ENCODE measurements around the gene MISP3.

MISP3 gene

DNA sequence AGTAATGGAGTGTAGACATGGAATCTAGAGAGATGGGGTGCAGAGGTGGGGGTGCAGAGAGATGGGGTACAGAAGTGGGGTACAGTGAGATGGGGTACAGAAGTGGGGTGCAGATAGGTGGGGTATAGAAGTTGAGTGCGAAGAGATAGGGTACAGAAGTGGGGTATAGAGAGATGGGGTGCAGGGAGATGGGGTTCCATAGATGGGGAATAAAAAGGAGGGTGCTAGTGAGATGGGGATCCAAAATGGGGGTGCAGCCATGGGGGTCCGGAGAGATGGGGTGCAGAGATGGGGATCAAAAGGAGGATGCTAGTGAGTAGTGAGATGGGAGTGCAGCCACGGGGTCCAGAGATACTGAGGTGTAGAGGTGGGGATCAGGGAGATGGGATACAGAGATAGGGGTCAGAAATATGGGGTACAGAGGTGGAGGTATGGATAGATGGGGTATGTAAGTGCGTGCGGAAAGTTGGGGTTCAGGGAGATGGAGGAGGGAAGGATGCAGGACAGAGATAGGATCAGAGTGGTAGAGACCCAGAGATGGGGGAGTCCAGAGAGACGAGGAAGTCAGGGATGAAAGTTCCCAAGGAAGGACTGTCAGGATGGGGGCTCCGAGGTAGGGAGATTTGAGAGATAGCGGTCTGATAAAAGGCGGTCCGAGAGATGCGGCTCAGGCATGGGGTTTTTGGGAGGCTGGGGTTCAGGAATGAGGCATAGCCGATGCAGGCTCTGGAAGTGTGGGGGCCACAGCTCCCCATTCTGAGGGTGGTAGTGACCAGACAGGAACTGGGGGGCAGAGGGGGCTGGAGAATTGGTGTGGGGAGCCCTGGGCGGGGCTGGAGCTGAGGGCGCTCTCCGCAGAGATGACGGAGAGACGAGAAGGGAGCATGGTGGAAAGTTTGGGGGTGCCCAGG is 14.1 kb upstream of the MISP3 start:
- H2AFZ ChIP-seq (ENCODE audit: low read depth, low read length): no peak overlapping the region
- H3K36me3 ChIP-seq (replicated peaks; ENCODE audit: low read depth, low read length): no peaks in the 10 kb centered on the region
- no peak overlapping the region for H3K27ac ChIP-seq (ENCODE audit: low read length)
- H3K79me2 ChIP-seq (ENCODE audit: low read length): no peaks in the 10 kb centered on the region
- H3K27me3 ChIP-seq (ENCODE audit: low read depth, low read length): peaks cover 29% of the 10 kb centered on the region
- peak overlapping the region; percentile 48 for H3K4me2 ChIP-seq (ENCODE audit: low read length)
- no peak for TF ChIP-seq EZH2phosphoT487 (IDR thresholded peaks at IDR 0.05; ENCODE audit: low read depth)
- TF ChIP-seq, protein P1, sequence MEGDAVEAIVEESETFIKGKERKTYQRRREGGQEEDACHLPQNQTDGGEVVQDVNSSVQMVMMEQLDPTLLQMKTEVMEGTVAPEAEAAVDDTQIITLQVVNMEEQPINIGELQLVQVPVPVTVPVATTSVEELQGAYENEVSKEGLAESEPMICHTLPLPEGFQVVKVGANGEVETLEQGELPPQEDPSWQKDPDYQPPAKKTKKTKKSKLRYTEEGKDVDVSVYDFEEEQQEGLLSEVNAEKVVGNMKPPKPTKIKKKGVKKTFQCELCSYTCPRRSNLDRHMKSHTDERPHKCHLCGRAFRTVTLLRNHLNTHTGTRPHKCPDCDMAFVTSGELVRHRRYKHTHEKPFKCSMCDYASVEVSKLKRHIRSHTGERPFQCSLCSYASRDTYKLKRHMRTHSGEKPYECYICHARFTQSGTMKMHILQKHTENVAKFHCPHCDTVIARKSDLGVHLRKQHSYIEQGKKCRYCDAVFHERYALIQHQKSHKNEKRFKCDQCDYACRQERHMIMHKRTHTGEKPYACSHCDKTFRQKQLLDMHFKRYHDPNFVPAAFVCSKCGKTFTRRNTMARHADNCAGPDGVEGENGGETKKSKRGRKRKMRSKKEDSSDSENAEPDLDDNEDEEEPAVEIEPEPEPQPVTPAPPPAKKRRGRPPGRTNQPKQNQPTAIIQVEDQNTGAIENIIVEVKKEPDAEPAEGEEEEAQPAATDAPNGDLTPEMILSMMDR (IDR thresholded peaks at IDR 0.05; ENCODE audit: low read depth, low read length): no peak
- H3K4me1 ChIP-seq (ENCODE audit: low read length): 0 out of 2 replicates have a peak, but pooled peaks cover 2% of the 10 kb centered on the region
- H3K9me3 ChIP-seq (ENCODE audit: insufficient read depth, low read length): no peaks in the 10 kb centered on the region
- no peak overlapping the region for H3K9ac ChIP-seq (ENCODE audit: low read length)
- H3K4me3 ChIP-seq (ENCODE audit: low read length): no peak overlapping the region
- no peaks in the 10 kb centered on the region for H4K20me1 ChIP-seq (ENCODE audit: insufficient read depth, low read length)

DNA sequence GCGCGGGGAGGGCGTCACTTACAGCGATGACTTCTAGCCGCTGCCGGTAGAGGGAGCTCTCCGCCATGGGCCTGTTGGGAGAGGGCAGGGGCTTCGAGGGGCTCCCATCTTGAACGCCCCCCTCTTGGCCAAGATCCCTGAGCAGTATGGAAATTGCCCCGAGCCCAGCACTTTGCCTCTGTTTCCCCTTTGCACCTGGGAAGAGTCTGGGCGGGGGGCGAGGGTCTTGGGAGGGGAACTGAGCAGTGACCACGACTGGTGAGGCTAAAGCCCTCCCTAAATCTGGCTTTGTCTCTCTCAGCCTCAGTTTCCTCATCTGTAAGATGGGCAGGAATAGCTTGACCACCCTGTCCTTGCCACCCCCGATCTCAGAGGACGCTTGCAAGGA is 13.5 kb upstream of the MISP3 start:
- Histone ChIP-seq H2AFZ (ENCODE audit: low read depth, low read length) (no peak overlapping the region), H3K4me2 (ENCODE audit: low read length) (peak overlapping the region; percentile 48)
- no peak for TF ChIP-seq EZH2phosphoT487 (IDR thresholded peaks at IDR 0.05; ENCODE audit: low read depth)
- TF ChIP-seq, protein P1 (IDR thresholded peaks at IDR 0.05; ENCODE audit: low read depth, low read length): peak; percentile 74

DNA sequence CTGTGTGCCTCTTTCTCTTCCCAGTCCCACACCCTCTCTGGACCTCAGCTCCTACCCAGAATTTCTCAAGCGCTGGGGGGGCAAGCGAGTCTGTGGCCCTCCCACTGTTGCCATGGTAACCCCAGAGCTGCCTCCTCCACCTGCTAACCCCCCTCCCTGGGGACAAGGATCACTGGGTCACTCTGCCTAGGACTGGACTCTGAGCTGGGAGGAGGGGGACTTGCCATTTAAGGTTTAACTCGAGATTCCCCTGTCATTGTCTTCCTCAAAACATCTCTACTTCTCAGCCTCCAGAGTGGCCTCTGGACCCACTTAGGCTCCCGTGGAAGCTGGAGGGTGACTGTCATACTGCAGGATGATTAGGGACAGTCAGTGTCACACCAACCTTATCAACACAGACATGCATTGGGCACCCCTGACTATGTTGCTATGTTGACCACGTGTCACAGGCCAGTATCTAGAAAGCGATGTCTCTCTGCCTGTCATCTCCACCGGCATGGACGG is 12.9 kb upstream of the MISP3 start:
- Histone ChIP-seq H3K4me2 (ENCODE audit: low read length) (no peak overlapping the region), H2AFZ (ENCODE audit: low read depth, low read length) (no peak overlapping the region), H3K4me1 (ENCODE audit: low read length) (0 out of 2 replicates have a peak, but pooled peaks cover 2% of the 10 kb centered on the region), H4K20me1 (ENCODE audit: insufficient read depth, low read length) (no peaks in the 10 kb centered on the region), H3K79me2 (ENCODE audit: low read length) (no peaks in the 10 kb centered on the region), H3K9ac (ENCODE audit: low read length) (no peak overlapping the region), H3K27ac (ENCODE audit: low read length) (no peak overlapping the region), H3K9me3 (ENCODE audit: insufficient read depth, low read length) (no peaks in the 10 kb centered on the region), H3K4me3 (ENCODE audit: low read length) (no peak overlapping the region), H3K27me3 (ENCODE audit: low read depth, low read length) (peaks cover 29% of the 10 kb centered on the region), H3K36me3 (replicated peaks; ENCODE audit: low read depth, low read length) (no peaks in the 10 kb centered on the region)
- no peak for TF ChIP-seq EZH2phosphoT487 (IDR thresholded peaks at IDR 0.05; ENCODE audit: low read depth)
- TF ChIP-seq, protein P1 (IDR thresholded peaks at IDR 0.05; ENCODE audit: low read depth, low read length): no peak

More for the DNA sequence above, 13.5 kb upstream of the MISP3 start:
- Histone ChIP-seq H3K9me3 (ENCODE audit: insufficient read depth, low read length) (no peaks in the 10 kb centered on the region), H3K79me2 (ENCODE audit: low read length) (no peaks in the 10 kb centered on the region), H3K4me3 (ENCODE audit: low read length) (no peak overlapping the region), H4K20me1 (ENCODE audit: insufficient read depth, low read length) (no peaks in the 10 kb centered on the region), H3K4me1 (ENCODE audit: low read length) (0 out of 2 replicates have a peak, but pooled peaks cover 2% of the 10 kb centered on the region), H3K27ac (ENCODE audit: low read length) (no peak overlapping the region), H3K36me3 (replicated peaks; ENCODE audit: low read depth, low read length) (no peaks in the 10 kb centered on the region), H3K27me3 (ENCODE audit: low read depth, low read length) (peaks cover 29% of the 10 kb centered on the region), H3K9ac (ENCODE audit: low read length) (no peak overlapping the region)

DNA sequence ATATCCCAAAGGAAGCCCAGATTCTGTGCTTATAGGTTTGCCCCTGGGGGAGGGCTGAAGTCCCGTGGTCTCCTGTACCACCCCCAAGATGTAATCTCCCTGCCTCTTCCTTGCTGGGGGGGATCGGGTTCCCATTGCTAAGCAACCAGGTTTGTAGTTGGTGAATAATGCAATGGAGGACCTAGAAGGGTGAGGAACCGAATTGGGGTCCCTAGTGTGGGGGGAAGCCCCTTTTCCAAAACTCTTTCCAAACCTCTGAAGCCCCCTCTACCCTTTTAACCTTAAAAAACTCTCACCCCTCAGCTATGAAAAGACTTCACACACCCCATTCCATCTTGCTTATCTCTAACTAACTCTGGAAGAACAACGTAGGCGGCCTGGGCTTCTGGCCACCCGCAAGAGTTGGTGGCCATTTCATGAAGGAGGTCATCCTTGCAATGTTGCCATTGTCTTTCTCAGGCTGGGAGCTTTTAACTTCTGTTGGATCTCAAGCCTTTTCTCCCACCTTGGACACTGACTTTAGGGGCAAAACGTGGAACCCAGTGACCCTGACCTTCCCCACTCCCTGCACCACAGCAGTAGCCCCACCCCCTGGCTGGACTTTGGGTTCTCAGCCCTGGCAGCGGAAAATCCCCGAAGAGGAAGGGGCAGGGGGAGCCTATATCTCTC is 11.4 kb upstream of the MISP3 start:
- H3K9ac ChIP-seq (ENCODE audit: low read length): no peak overlapping the region
- H4K20me1 ChIP-seq (ENCODE audit: insufficient read depth, low read length): no peaks in the 10 kb centered on the region
- no peaks in the 10 kb centered on the region for H3K36me3 ChIP-seq (replicated peaks; ENCODE audit: low read depth, low read length)
- TF ChIP-seq, protein P1 (IDR thresholded peaks at IDR 0.05; ENCODE audit: low read depth, low read length): no peak
- no peak for TF ChIP-seq EZH2phosphoT487 (IDR thresholded peaks at IDR 0.05; ENCODE audit: low read depth)
- H3K27me3 ChIP-seq (ENCODE audit: low read depth, low read length): peaks cover 29% of the 10 kb centered on the region
- H3K4me3 ChIP-seq (ENCODE audit: low read length): no peak overlapping the region
- H3K4me1 ChIP-seq (ENCODE audit: low read length): 0 out of 2 replicates have a peak, but pooled peaks cover 2% of the 10 kb centered on the region
- no peak overlapping the region for H3K4me2 ChIP-seq (ENCODE audit: low read length)
- H3K27ac ChIP-seq (ENCODE audit: low read length): no peak overlapping the region
- no peak overlapping the region for H2AFZ ChIP-seq (ENCODE audit: low read depth, low read length)
- no peaks in the 10 kb centered on the region for H3K79me2 ChIP-seq (ENCODE audit: low read length)
- no peaks in the 10 kb centered on the region for H3K9me3 ChIP-seq (ENCODE audit: insufficient read depth, low read length)

All from OCI-LY3 (cell line).